ENCODE data around the gene TNS1.
"Not testable (repeated sequence)": the region's sequence is repeated elsewhere in the genome, so short reads cannot be mapped to it uniquely, and the experiment has no call there.

TNS1 gene

GRCh38 chr2:218030409-218031195 is 27.8 kb upstream of the TNS1 start:
- in situ Hi-C loops (cut with MboI; ENCODE audit: low sequenced_read_pairs), result no loop called here

DNA sequence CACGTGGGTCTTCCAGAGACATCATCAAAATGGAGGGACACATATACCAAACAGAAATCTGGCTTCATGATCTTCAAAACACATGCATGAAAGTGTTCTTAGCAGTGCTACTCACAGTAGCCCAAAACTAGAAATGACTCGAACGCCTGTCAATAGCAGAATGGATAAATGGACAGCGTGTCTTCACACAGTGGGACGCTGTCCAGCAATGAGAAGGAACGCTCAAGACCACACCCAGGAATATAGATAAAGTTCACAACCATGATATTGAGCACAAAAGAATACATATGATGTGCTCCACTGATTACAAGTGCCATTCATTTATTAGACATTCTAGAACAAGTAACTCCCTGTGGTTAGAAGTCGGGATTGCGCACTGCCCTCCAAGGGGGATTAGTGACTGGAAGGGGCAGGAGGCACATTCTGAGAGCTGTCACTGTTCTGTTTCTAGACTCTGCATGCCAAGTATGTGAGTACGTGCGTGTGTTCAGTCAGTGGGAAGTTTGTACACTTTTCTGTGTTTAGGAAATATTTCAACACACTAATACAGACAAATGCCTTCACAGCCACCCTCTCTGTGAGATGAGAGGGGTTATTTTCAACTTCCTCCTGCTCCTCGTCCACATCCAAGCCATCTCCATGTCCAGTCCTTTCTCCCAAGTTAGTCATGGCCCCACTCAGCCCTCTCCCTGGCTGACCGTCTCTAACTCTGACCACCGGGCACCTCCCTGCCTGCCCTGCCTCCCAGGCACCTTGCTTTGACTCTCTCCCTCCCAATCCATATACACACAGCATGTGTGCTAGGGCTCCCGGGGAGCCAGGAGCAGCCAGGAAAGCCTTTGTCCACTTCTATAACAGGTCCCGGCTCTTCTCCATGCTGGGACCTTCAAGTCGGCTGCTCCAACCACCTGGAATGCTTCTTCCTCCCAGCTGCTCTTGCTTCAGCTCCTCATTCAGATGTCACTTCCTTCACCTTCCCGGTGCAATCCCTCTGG is 26.9 kb upstream of the TNS1 start:
- in situ Hi-C loops (cut with MboI; ENCODE audit: low sequenced_read_pairs), result no loop called here

GRCh38 chr2:218028562-218029348 is 26.0 kb upstream of the TNS1 start:
- in situ Hi-C loops (cut with MboI; ENCODE audit: low sequenced_read_pairs), result no loop called here

DNA sequence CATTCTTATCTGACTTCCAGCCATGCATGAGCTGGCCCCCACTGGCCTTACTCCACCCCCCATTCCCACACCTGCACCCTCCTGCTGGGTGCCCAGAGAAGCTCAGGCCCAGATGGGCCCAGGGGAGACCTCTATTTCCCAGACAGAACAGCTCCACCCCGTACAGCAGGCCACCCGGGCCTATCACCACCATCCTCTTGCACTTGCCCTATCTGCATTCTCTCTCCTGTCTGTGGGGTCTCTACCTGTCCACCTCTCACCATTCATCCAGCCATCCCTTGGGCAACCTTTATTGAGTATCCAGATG is 25.3 kb upstream of the TNS1 start:
- in situ Hi-C loops (cut with MboI; ENCODE audit: low sequenced_read_pairs), result no loop called here

DNA sequence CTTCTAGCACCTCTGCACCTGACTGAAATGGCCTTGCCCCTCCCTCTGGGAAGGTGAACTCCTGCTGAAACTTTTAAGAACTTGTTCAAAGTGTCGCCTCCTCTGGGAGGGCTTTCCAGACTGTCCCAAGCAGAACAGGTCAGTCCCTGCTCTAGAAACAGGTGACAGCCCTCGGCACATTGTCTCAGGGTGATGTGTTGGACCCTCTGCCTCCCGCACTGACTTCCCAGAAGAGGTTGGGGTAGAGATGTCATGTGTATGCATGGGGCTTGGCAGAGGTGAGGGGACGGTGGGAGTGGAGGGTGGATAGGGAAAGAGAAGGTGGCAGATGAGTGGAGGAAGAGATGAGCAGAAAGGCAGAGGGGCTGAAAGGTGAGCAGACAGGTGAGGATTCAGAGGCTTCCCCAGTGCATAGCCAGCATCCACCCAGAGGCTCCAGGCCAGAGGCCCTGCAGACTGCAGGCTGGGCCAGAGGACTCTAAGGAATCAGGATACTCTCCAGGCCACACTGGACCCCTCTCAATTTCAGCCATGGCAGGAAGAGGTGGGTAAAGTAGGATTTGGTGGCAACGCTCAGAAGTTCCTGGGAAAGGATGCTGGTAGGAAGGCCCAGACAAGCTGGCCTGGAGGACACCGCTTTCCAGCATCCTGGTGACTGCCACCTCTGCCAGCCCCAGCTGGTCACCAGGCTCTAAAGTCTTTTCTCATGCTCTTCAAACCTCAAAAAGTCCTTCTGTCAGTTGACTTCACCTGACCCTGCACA is 24.8 kb upstream of the TNS1 start:
- in situ Hi-C loops (cut with MboI; ENCODE audit: low sequenced_read_pairs), result no loop called here

GRCh38 chr2:218026676-218027425 is 24.1 kb upstream of the TNS1 start:
- in situ Hi-C loops (cut with MboI; ENCODE audit: low sequenced_read_pairs), result no loop called here

DNA sequence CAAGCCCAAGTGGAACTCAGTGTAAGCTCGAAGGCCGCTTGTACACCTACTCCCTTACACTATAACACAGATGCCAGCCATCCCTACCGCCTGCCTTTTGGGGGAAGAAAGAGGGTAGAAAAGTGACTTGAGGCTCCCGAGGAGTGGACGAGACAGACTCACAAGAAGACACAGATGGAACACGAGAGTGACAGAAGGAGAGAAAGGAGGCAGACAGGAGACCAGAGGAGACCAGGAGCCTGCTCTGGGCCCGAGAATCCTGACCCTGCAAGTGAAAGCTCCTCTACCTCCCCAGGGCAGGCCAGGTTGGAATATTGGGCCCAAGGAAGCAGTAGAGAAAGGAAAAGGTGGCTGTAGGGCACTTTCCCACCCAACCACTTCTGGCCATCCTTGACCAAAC is 23.4 kb upstream of the TNS1 start:
- in situ Hi-C loops (cut with MboI; ENCODE audit: low sequenced_read_pairs), result no loop called here

DNA sequence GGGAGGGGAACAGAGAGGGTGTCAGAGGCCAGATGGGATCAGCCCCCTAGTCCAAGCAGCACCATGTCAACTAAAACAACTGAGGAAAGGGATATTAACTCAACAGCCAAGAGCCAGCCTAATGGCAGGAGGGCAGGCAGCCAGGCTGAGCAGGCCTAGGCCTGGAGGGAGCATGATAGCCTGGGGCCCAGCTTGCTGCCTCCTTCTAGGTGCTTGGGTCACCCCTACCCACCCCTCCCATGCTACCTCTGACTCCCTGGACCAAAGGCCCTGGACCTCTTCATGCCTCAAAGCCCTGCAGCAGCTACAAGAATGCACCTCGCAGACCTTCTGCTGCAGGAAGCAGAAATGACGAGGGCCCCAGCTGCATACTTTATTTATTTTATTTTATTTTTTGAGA is 22.1 kb upstream of the TNS1 start:
- in situ Hi-C loops (cut with MboI; ENCODE audit: low sequenced_read_pairs), result no loop called here

GRCh38 chr2:218024336-218024735 is 21.5 kb upstream of the TNS1 start:
- in situ Hi-C loops (cut with MboI; ENCODE audit: low sequenced_read_pairs), result no loop called here

DNA sequence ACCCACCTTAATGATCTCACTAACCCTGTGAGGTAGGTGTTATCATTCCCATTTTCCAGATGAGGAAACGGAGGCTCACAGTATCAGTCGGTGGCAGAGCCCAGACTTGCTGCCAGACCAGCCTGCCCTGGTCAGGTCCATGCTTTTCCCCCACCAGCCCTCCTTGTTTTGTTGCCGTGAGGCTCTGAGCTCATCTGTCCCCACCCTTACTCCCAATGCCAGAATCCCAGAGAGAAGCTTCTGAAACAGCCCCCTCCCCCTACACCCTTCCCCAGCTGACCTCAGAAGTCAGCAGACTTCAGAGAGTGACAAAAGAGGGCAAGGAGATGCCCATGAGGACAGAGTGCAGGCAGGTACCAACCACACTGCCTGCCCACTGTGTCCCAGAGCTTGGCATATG is 20.8 kb upstream of the TNS1 start:
- in situ Hi-C loops (cut with MboI; ENCODE audit: low sequenced_read_pairs), result no loop called here

GRCh38 chr2:218022851-218023530 is 20.2 kb upstream of the TNS1 start:
- in situ Hi-C loops (cut with MboI; ENCODE audit: low sequenced_read_pairs), result no loop called here

DNA sequence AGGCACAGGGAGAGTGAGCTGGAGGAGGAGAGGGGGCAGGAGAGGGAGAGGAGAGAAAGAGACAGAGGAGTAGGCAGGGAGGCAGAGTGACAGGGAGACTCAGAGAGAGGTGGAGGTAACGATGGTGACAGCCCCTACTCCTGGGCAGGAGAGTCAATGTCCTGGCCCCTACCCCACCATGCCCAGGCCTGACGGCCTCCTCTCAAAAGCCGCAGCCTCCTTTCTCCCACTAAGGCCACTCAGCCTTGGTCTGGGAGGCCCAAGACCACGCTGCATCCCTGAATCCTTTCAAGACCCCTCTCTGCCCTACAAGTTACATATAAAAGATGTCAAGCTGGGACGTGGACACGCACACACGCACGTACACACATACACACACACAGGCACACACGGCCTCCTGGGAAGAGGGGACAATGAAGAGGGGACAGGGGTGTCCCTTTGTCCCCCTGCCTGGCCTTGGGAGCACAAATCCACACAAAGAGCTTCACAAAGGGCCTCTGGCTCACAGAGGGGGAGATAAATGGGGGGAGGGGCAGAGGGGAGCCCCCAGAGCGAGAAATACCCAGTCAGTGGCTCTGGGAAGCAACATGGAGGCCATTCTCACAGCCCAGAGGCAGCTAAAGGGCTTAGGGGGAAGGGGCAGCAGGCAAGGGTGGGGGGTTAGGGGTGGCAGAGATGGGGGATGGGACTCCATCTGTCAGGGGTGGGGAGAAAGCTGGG is 19.5 kb upstream of the TNS1 start:
- in situ Hi-C loops (cut with MboI; ENCODE audit: low sequenced_read_pairs), result no loop called here

DNA sequence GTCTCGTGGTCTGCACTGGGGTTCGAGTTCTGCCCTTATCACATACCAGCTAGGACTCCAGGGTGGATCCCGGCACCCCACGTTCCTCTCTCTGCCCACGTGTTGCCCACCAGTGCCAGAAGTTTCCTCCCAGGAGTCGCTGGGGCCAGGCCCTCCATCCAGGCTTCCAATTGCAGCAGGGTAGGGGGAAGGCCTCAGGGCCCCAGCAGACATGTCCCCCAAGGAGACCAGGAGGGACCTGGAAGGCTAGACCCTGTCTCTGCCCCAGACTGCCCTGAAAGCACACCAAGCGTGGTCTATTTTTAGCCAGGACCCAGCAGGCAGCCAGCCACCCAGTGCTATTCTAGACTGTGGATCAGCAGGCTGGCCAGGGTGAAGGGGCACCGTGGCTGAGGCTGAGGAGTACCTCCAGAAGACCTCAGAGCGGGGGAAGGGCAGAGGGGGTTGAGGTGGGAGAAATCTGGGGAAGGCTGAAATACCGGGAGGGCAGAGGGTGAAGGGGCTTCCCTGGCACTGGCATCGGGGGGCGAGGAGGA is 18.8 kb upstream of the TNS1 start:
- in situ Hi-C loops (cut with MboI; ENCODE audit: low sequenced_read_pairs), result no loop called here

GRCh38 chr2:218020966-218021535 is 18.3 kb upstream of the TNS1 start:
- in situ Hi-C loops (cut with MboI; ENCODE audit: low sequenced_read_pairs), result no loop called here

DNA sequence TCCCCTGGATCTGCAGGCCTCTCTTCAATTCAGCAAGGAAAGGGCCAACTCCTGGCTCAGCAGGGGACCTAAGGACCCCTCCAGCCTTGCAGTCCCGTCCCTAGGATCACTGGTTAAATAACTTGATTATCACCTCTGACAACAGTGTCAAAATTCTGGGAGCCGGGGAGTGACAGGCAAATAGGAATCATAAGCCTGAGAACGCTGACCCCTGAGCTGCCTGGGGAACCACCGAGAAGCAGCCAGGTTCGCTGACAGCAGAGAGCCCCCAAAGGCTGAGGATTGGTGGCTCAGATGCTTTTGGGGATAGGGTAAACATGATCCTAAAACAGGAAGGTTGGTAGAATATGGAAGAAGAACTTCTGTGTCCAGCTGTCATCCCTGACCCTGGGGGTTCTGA is 17.5 kb upstream of the TNS1 start:
- in situ Hi-C loops (cut with MboI; ENCODE audit: low sequenced_read_pairs), result no loop called here

DNA sequence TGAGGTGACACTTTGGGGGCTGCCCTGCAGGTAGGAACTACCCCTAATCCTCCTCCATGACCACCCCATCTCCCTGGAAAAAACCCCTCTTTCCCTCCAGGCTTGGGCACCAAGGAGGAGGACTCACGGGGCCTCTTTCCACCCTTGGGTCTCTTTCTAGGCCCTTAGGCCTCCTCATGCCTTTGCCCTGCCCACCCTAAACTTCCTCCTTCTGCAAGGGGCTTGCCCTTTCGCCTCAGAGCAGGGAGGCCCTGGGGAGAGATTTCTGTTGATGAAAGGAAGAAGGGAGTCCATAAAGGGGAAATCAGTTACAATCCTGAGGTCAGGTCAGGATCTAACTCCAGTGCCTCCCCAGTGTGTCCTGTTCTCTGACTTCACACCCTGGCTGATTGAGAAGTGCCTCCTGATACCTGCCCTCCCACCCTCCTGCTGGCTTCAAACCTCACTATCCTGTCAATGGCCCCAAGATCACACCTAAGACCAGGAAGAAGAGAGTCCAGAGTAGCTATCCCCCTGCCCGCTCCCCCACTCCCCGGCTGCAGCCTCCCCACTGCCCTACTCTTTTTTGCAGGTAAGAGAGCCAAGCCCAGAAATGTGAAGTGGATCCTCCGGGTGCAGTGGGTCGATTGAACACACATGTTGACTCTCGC is 16.7 kb upstream of the TNS1 start:
- in situ Hi-C loops (cut with MboI; ENCODE audit: low sequenced_read_pairs), result no loop called here

GRCh38 chr2:218018842-218019125 is 16.0 kb upstream of the TNS1 start:
- in situ Hi-C loops (cut with MboI; ENCODE audit: low sequenced_read_pairs), result not testable (repeated sequence)
